Spleen (tissue), 11 donors: ENCODE measurements around the gene SKIC2. TPM values are rescaled to one million over a fixed set of nuclear protein-coding genes. Genes with fewer than 3 reads are reported as not detected.

Experiments
- DNase-seq: peaks from one replicate; pipeline ENCODE4 v3.0.0-alpha.2; 2020
- H3K27ac ChIP-seq, 8 donors: fragments of 200-600 bp; sonication (generic) in 7 of 8; 1 replicate in 4 of 8; 2 replicates in 4 of 8; pipeline versions ENCODE4 v1.5.0 to v1.8.0; 2016 to 2021; ENCODE audit warnings: inconsistent platforms in 4 of 8, mild to moderate bottlenecking in 4 of 8, moderate library complexity in 1 of 8
- H3K27me3 ChIP-seq, 7 donors: fragments of 200-600 bp; sonication (generic) in 6 of 7; replicated peaks in 1 of 7; 1 replicate in 4 of 7; 2 replicates in 3 of 7; pipeline versions ENCODE4 v1.5.0 to v1.8.0; 2016 to 2021; ENCODE audit warnings: inconsistent platforms in 3 of 7, mild to moderate bottlenecking in 1 of 7
- H3K36me3 ChIP-seq, 6 donors: fragments of 200-600 bp; sonication (generic) in 5 of 6; 1 replicate in 4 of 6; 2 replicates in 2 of 6; pipeline versions ENCODE4 v1.5.0 to v1.8.0; 2016 to 2021; ENCODE audit warnings: inconsistent platforms in 2 of 6
- H3K4me1 ChIP-seq, 6 donors: fragments of 200-600 bp; sonication (generic) in 5 of 6; 1 replicate in 3 of 6; 2 replicates in 3 of 6; pipeline versions ENCODE4 v1.5.0 to v1.8.0; 2016 to 2021; ENCODE audit warnings: inconsistent platforms in 3 of 6
- H3K4me3 ChIP-seq, 8 donors: fragments of 200-600 bp; sonication (generic) in 7 of 8; 1 replicate in 4 of 8; 2 replicates in 4 of 8; pipeline versions ENCODE4 v1.5.0 to v1.8.0; 2016 to 2021; ENCODE audit warnings: inconsistent platforms in 4 of 8, mild to moderate bottlenecking in 4 of 8, moderate library complexity in 2 of 8
- H3K9me3 ChIP-seq, 8 donors: fragments of 200-600 bp; sonication (generic) in 7 of 8; 1 replicate in 4 of 8; 2 replicates in 4 of 8; pipeline versions ENCODE4 v1.5.0 to v1.8.0; 2016 to 2021; ENCODE audit warnings: inconsistent platforms in 4 of 8
- CTCF ChIP-seq, 11 experiments: fragments of 200-600 bp in 7 of 11; fragments of 450-650 bp in 4 of 11; sonication (generic) in 4 of 11; IDR thresholded peaks in 8 of 11; conservative IDR thresholded peaks in 3 of 11; 1 replicate in 7 of 11; 2 replicates in 4 of 11; pipeline versions ENCODE4 v1.4.0 to v1.8.0; 2016 to 2021; ENCODE audit warnings: antibody characterized with exemption in 11 of 11, inconsistent platforms in 4 of 11, mild to moderate bottlenecking in 1 of 11
- POLR2A ChIP-seq, 3 donors: fragments of 450-650 bp; IDR thresholded peaks; one replicate each; pipeline ENCODE4 v1.5.1; 2017; ENCODE audit warnings: antibody characterized with exemption in 3 of 3, mild to moderate bottlenecking in 1 of 3
- POLR2AphosphoS5 ChIP-seq, 3 donors: sonication (generic); formaldehyde crosslinking; IDR thresholded peaks; one replicate each; pipeline ENCODE4 v1.5.1; 2017; ENCODE audit warnings: antibody characterized with exemption in 3 of 3
- WGBS, 5 donors: extraction: QIAGEN DNeasy Blood & Tissue Kit in 3 of 5; methylation state at CpG; one replicate each; pipeline versions ENCODE4 v1.1.5 to v1.1.7; 2013 to 2018; 5-methylcytosine and 5-hydroxymethylcytosine counted together
- intact Hi-C: fragments of 100-400 bp; cut with DNase I; formaldehyde crosslinking; loops from one replicate; pipeline ENCODE4 v1.15.0; 2023; ENCODE audit warnings: low total_unique reads
- polyA plus RNA-seq, 3 donors: library from polyadenylated mRNA; stranded (reverse); fragments of 200-250 nt; gene quantifications; one replicate each; pipeline ENCODE4 v1.2.1, GENCODE V29; 2013
- total RNA-seq, 7 donors: library from RNA; depleted of rRNA in 3 of 7; stranded (reverse); fragments of >200 nt in 3 of 7; fragmentation: NEBNext Ultra II Directional in 4 of 7; extraction: Animal tissue kit (Norgen Biotek cat#: 25700) in 4 of 7; gene quantifications; one replicate each; pipeline versions ENCODE4 v1.1.0 to v1.2.1, GENCODE V29; 2016 to 2021
- donor health status: healthy with polysubstance abuse.
- donor health status: DM: no; HTN: no; CAD: no; lungs with moderate emphysema.
- donor health status: DM: no; HTN: no; CAD: no.
- donor health status: Bipolar disorder and iron deficiency.
- donor health status: healthy.
- donor health status: DM: no; HTN: no; CAD: no.
- donor health status: DM: yes; HTN: yes; CAD: no.

Gene SKIC2
- total and polyA plus RNA-seq, 10 donors: 52.1 to 107 (median 85.2) TPM

DNA sequence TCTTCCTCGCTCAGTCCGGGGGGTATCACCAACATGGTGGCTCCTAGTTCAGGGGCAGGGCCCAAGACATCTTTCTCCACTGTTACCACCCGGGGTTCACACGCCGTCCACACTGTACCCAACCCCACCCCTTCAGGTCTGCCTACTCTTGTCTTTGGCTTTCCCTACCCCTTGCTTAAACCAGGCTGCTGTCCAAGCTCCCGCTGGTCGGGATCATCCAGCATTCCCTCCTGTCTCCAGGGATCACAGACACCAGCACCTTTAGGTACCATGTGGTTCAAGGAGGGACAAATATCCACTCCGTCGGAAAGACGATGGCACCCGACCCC is 599 bp upstream of the SKIC2 start:
- no peaks in the 10 kb centered on the region for H3K9me3 ChIP-seq
- DNase-seq: no peak
- WGBS, 5 donors: 10 to 14% (median 10%) methylated on average over 11 of the region's 11 CpGs
- TF ChIP-seq POLR2A (IDR thresholded peaks at IDR 0.05): no peak
- no peak for TF ChIP-seq POLR2AphosphoS5 (IDR thresholded peaks at IDR 0.05)
- no peak for TF ChIP-seq CTCF (IDR thresholded peaks at IDR 0.05 in 8 of 11, conservative IDR thresholded peaks at IDR 0.05 in 3 of 11)
- peaks cover 4 to 77% (median 70%) of the 10 kb centered on the region in 6 donors for H3K36me3 ChIP-seq
- intact Hi-C loops: no loop called here
- peaks cover 19 to 46% (median 28%) of the 10 kb centered on the region in 6 donors for H3K4me1 ChIP-seq
- H3K4me3 ChIP-seq: peak overlapping the region; percentile 74 to 98 (median 84)
- no peaks in the 10 kb centered on the region for H3K27me3 ChIP-seq
- peak overlapping the region; percentile 84 to 96 (median 90) for H3K27ac ChIP-seq

DNA sequence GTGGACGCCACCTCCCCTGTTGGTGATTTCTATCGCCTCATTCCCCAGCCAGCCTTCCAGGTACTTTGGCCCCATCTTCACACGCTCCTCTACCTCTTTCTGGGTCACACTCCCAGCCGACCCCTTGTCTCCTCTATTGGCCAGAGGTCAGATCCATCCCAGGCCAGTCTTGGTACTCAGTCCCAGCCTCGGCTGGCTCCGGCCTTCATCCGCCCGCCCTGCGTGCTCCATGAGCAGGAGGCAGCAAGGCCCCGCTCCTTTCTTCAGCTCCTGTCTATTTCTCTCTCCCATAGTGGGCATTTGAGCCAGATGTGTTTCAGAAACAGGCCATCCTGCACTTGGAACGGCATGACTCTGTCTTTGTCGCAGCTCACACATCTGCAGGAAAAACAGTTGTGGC is 2.6 kb downstream of the SKIC2 start:
- H3K36me3 ChIP-seq: peaks cover 6 to 77% (median 70%) of the 10 kb centered on the region in 6 donors

GRCh38 chr6:31963921-31964320 is 4.9 kb downstream of the SKIC2 start:
- intact Hi-C loops: no loop called here
- TF ChIP-seq CTCF (IDR thresholded peaks at IDR 0.05 in 8 of 11, conservative IDR thresholded peaks at IDR 0.05 in 3 of 11) (no peak), POLR2AphosphoS5 (IDR thresholded peaks at IDR 0.05) (peak in 2 of 3 donors; percentile 23 to 40), POLR2A (IDR thresholded peaks at IDR 0.05) (no peak)
- 90 to 98% (median 96%) methylated on average over 19 of the region's 19 CpGs for WGBS, 5 donors
- H3K27me3 ChIP-seq: no peaks in the 10 kb centered on the region
- no peak overlapping the region for H3K27ac ChIP-seq
- no peaks in the 10 kb centered on the region for H3K9me3 ChIP-seq
- peak; percentile 57 for DNase-seq
- peaks cover 6 to 92% (median 86%) of the 10 kb centered on the region in 6 donors for H3K36me3 ChIP-seq
- peaks cover 7 to 32% (median 15%) of the 10 kb centered on the region in 6 donors for H3K4me1 ChIP-seq
- no peak overlapping the region for H3K4me3 ChIP-seq

More for the DNA sequence above, 2.6 kb downstream of the SKIC2 start:
- intact Hi-C loops: no loop called here
- TF ChIP-seq POLR2A (IDR thresholded peaks at IDR 0.05) (no peak), CTCF (IDR thresholded peaks at IDR 0.05 in 8 of 11, conservative IDR thresholded peaks at IDR 0.05 in 3 of 11) (no peak), POLR2AphosphoS5 (IDR thresholded peaks at IDR 0.05) (no peak)
- no peak overlapping the region for H3K4me3 ChIP-seq
- no peak for DNase-seq
- no peak overlapping the region for H3K27ac ChIP-seq
- H3K27me3 ChIP-seq: no peaks in the 10 kb centered on the region
- WGBS, 5 donors: 94 to 99% (median 95%) methylated on average over 12 of the region's 12 CpGs
- no peaks in the 10 kb centered on the region for H3K9me3 ChIP-seq
- peaks cover 19 to 46% (median 28%) of the 10 kb centered on the region in 6 donors for H3K4me1 ChIP-seq

DNA sequence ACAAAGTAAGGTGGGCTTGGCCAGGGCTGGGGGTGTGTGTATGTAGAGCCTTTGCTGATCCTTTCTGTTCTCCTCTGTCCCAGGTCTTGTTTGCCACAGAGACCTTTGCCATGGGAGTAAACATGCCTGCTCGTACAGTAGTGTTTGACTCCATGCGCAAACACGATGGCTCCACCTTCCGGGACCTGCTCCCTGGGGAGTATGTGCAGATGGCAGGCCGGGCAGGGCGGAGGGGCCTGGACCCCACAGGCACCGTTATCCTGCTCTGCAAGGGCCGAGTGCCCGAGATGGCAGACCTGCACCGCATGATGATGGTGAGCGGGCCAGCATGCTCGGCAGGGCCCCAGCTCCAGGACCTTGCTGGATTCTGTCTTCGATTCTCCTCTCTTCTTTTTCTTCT is 6.7 kb downstream of the SKIC2 start:
- WGBS, 5 donors: 94 to 98% (median 95%) methylated on average over 11 to 13 of the region's 13 CpGs
- intact Hi-C loops: no loop called here
- Histone ChIP-seq H3K27me3 (no peaks in the 10 kb centered on the region), H3K36me3 (peaks cover 6 to 100% (median 97%) of the 10 kb centered on the region in 6 donors), H3K4me3 (no peak overlapping the region), H3K4me1 (peaks cover 0 to 33% (median 12%) of the 10 kb centered on the region in 6 donors), H3K9me3 (no peaks in the 10 kb centered on the region), H3K27ac (no peak overlapping the region)
- TF ChIP-seq POLR2A (IDR thresholded peaks at IDR 0.05) (no peak), POLR2AphosphoS5 (IDR thresholded peaks at IDR 0.05) (peak in 2 of 3 donors; percentile 15 to 48)
- peak; percentile 56 for DNase-seq
